Activated CD8-positive, alpha-beta T cell treated with anti-CD3 and anti-CD28 coated beads, Interleukin-2, amount 10 ng/mL, durations not matched to agents 7 days and 5 days (primary cell): Measurements from ENCODE around the gene EIPR1. TPM values are rescaled to one million over a fixed set of nuclear protein-coding genes. Genes with fewer than 3 reads are reported as not detected.

ENCODE experiments used
- ATAC-seq: fragments of 150-1000 bp; cut with Tn5 transposase; one replicate; pipeline ENCODE4 v1.10.0; 2021; ENCODE audit warnings: moderate library complexity
- CTCF ChIA-PET: fragments of 350-600 bp; sonication (Branson Sonifier 250); formaldehyde crosslinking; loops from one replicate; lab custom pipeline; 2021; ENCODE audit warnings: antibody characterized with exemption; lab: Charles Lee
- POLR2A ChIA-PET: fragments of 350-600 bp; sonication (Branson Sonifier 250); formaldehyde crosslinking; loops from one replicate; lab custom pipeline; 2021; ENCODE audit warnings: antibody characterized with exemption; lab: Charles Lee
- DNase-seq: peaks from one replicate; pipeline ENCODE4 v3.0.0-alpha.2; 2020
- H3K27ac Mint-ChIP-seq: one replicate; pipeline ENCODE4 v1.8.0; 2021; ENCODE audit warnings: mild to moderate bottlenecking, mixed read lengths
- H3K27me3 Mint-ChIP-seq: one replicate; pipeline ENCODE4 v1.8.0; 2021; ENCODE audit warnings: low read depth, mixed read lengths
- H3K36me3 Mint-ChIP-seq: one replicate; pipeline ENCODE4 v1.8.0; 2021; ENCODE audit warnings: low read depth, mixed read lengths
- H3K4me1 Mint-ChIP-seq: one replicate; pipeline ENCODE4 v1.8.0; 2021; ENCODE audit warnings: low read depth, mixed read lengths
- H3K4me3 Mint-ChIP-seq: one replicate; pipeline ENCODE4 v1.8.0; 2021; ENCODE audit warnings: mild to moderate bottlenecking, mixed read lengths
- H3K9me3 Mint-ChIP-seq: one replicate; pipeline ENCODE4 v1.8.0; 2022; ENCODE audit warnings: mixed read lengths; ENCODE audit not compliant: insufficient read depth
- total RNA-seq, 2 experiments: library from RNA; stranded (reverse); gene quantifications; one replicate each; pipeline ENCODE4 v1.2.3, GENCODE V29; 2021

The EIPR1 gene
- total RNA-seq, 2 experiments from 2014 or later = 38.9 to 41.4 TPM

GRCh38 chr2:3238951-3239841 lies 138.4 kb downstream of the EIPR1 start:
- DNase-seq (peak; percentile 57), ATAC-seq (peak; percentile 82)
- CTCF ChIA-PET = no interaction called here
- Mint-ChIP-seq H3K27me3 (no peaks in the 10 kb centered on the region), H3K4me1 (peaks cover 33% of the 10 kb centered on the region), H3K36me3 (peaks cover 20% of the 10 kb centered on the region), H3K9me3 (no peaks in the 10 kb centered on the region), H3K27ac (no peak overlapping the region), H3K4me3 (no peak overlapping the region)
- POLR2A ChIA-PET = no interaction called here

- H3K9me3 Mint-ChIP-seq = no peaks in the 10 kb centered on the region
- ChIA-PET CTCF (interaction anchor here (1.0 kb wide), 1 partner anchor 11 kb away, joined by 3 read pairs; no protein-coding TSS in a partner anchor), POLR2A (no interaction called here)
- peak overlapping the region; percentile 19 for H3K27ac Mint-ChIP-seq
- H3K27me3 Mint-ChIP-seq = no peaks in the 10 kb centered on the region
- H3K36me3 Mint-ChIP-seq = peaks cover 33% of the 10 kb centered on the region
- no peak overlapping the region for H3K4me3 Mint-ChIP-seq
- peaks cover 16% of the 10 kb centered on the region for H3K4me1 Mint-ChIP-seq
- ATAC-seq = no peak
- no peak for DNase-seq
Measured at GRCh38 chr2:3236300-3237045, 141.1 kb downstream of the EIPR1 start.

GRCh38 chr2:3233877-3234276 lies 143.7 kb downstream of the EIPR1 start:
- Mint-ChIP-seq H3K27ac (no peak overlapping the region), H3K4me3 (no peak overlapping the region), H3K36me3 (peaks cover 39% of the 10 kb centered on the region), H3K4me1 (peaks cover 15% of the 10 kb centered on the region), H3K9me3 (no peaks in the 10 kb centered on the region), H3K27me3 (no peaks in the 10 kb centered on the region)
- ATAC-seq (no peak), DNase-seq (no peak)
- CTCF ChIA-PET = interaction anchor here (0.9 kb wide), 1 partner anchor 11 kb away, joined by 3 read pairs; no protein-coding TSS in a partner anchor
- POLR2A ChIA-PET = no interaction called here

- no peak overlapping the region for H3K4me3 Mint-ChIP-seq
- H3K27ac Mint-ChIP-seq = no peak overlapping the region
- no peaks in the 10 kb centered on the region for H3K9me3 Mint-ChIP-seq
- ATAC-seq (no peak), DNase-seq (no peak)
- ChIA-PET CTCF (no interaction called here), POLR2A (no interaction called here)
- H3K27me3 Mint-ChIP-seq = no peaks in the 10 kb centered on the region
- peaks cover 7% of the 10 kb centered on the region for H3K4me1 Mint-ChIP-seq
- peaks cover 38% of the 10 kb centered on the region for H3K36me3 Mint-ChIP-seq
Measured at GRCh38 chr2:3229221-3229620, 148.4 kb downstream of the EIPR1 start.

- Mint-ChIP-seq H3K4me3 (no peak overlapping the region), H3K36me3 (peaks cover 32% of the 10 kb centered on the region), H3K4me1 (peaks cover 32% of the 10 kb centered on the region), H3K27me3 (no peaks in the 10 kb centered on the region), H3K9me3 (no peaks in the 10 kb centered on the region), H3K27ac (no peak overlapping the region)
- DNase-seq = no peak
- CTCF ChIA-PET = no interaction called here
- ATAC-seq = no peak
- POLR2A ChIA-PET = no interaction called here
Measured at GRCh38 chr2:3224681-3225080, 152.9 kb downstream of the EIPR1 start.

- peak overlapping the region; percentile 89 for H3K27ac Mint-ChIP-seq
- no peaks in the 10 kb centered on the region for H3K27me3 Mint-ChIP-seq
- CTCF ChIA-PET = interaction anchor here (1.2 to 1.6 kb wide), 4 partner anchors 10 to 201 kb away, joined by 3 to 5 read pairs (median 4); no protein-coding TSS in a partner anchor
- peak; percentile 65 for DNase-seq
- H3K9me3 Mint-ChIP-seq = no peaks in the 10 kb centered on the region
- POLR2A ChIA-PET = interaction anchor here (0.7 kb wide), 1 partner anchor 94 kb away, joined by 3 read pairs; no protein-coding TSS in a partner anchor
- peaks cover 32% of the 10 kb centered on the region for H3K4me1 Mint-ChIP-seq
- peaks cover 28% of the 10 kb centered on the region for H3K36me3 Mint-ChIP-seq
- peak overlapping the region; percentile 2 for H3K4me3 Mint-ChIP-seq
- peak; percentile 66 for ATAC-seq
Measured at GRCh38 chr2:3223080-3223923, 154.3 kb downstream of the EIPR1 start.

- Mint-ChIP-seq H3K9me3 (no peaks in the 10 kb centered on the region), H3K27me3 (no peaks in the 10 kb centered on the region), H3K4me1 (peaks cover 35% of the 10 kb centered on the region), H3K36me3 (peaks cover 28% of the 10 kb centered on the region), H3K27ac (peak overlapping the region; percentile 89), H3K4me3 (no peak overlapping the region)
- DNase-seq (peak; percentile 58), ATAC-seq (peak; percentile 87)
- POLR2A ChIA-PET = no interaction called here
- CTCF ChIA-PET = interaction anchor here (1.2 to 1.6 kb wide), 4 partner anchors 11 to 201 kb away, joined by 3 to 5 read pairs (median 4); no protein-coding TSS in a partner anchor
Measured at GRCh38 chr2:3222636-3223035, 155.0 kb downstream of the EIPR1 start.

GRCh38 chr2:3219536-3219935 lies 158.1 kb downstream of the EIPR1 start:
- ChIA-PET CTCF (no interaction called here), POLR2A (no interaction called here)
- H3K4me1 Mint-ChIP-seq = peaks cover 42% of the 10 kb centered on the region
- peaks cover 23% of the 10 kb centered on the region for H3K36me3 Mint-ChIP-seq
- H3K27me3 Mint-ChIP-seq = no peaks in the 10 kb centered on the region
- ATAC-seq = no peak
- no peak overlapping the region for H3K27ac Mint-ChIP-seq
- no peaks in the 10 kb centered on the region for H3K9me3 Mint-ChIP-seq
- no peak overlapping the region for H3K4me3 Mint-ChIP-seq
- no peak for DNase-seq

GRCh38 chr2:3217646-3218045 lies 160.0 kb downstream of the EIPR1 start:
- peak overlapping the region; percentile 39 for H3K27ac Mint-ChIP-seq

GRCh38 chr2:3216841-3217495 lies 160.7 kb downstream of the EIPR1 start:
- Mint-ChIP-seq H3K4me1 (peaks cover 18% of the 10 kb centered on the region), H3K9me3 (no peaks in the 10 kb centered on the region), H3K4me3 (no peak overlapping the region), H3K27ac (no peak overlapping the region), H3K27me3 (no peaks in the 10 kb centered on the region), H3K36me3 (peaks cover 19% of the 10 kb centered on the region)
- ATAC-seq (no peak), DNase-seq (no peak)
- POLR2A ChIA-PET = no interaction called here
- CTCF ChIA-PET = no interaction called here

More at GRCh38 chr2:3217646-3218045, 160.0 kb downstream of the EIPR1 start:
- Mint-ChIP-seq H3K4me1 (peaks cover 24% of the 10 kb centered on the region), H3K4me3 (no peak overlapping the region), H3K27me3 (no peaks in the 10 kb centered on the region), H3K9me3 (no peaks in the 10 kb centered on the region), H3K36me3 (peaks cover 21% of the 10 kb centered on the region)
- POLR2A ChIA-PET = no interaction called here
- DNase-seq (no peak), ATAC-seq (no peak)
- CTCF ChIA-PET = no interaction called here
